GM12892 (cell line): ENCODE data around the gene LHX3.

Experiments
- POLR2A ChIP-seq: IDR thresholded peaks from 2 replicates; pipeline ENCODE4 v1.6.1; 2011; ENCODE audit warnings: low read depth, low read length, control low read depth
- POLR2AphosphoS5 ChIP-seq: IDR thresholded peaks from 2 replicates; pipeline ENCODE4 v1.6.1; 2011; ENCODE audit warnings: low read depth, low read length, control low read depth

GRCh38 chr9:136206602-136207275 lies 1.8 kb upstream of the LHX3 start:
- TF ChIP-seq POLR2A (no peak), POLR2AphosphoS5 (no peak)
